UCSD-AML1 (cell line): ENCODE data around the gene LARGE1.

Source experiments
- DNase-seq: peaks from one replicate; lab custom pipeline; 2025; ENCODE audit not compliant: unreplicated experiment; lab: John Stamatoyannopoulos, UW

Gene LARGE1

GRCh38 chr22:33914131-33914530 is 6.1 kb downstream of the LARGE1 start:
- DNase-seq: no peak

GRCh38 chr22:33913188-33913587 is 7.1 kb downstream of the LARGE1 start:
- DNase-seq: no peak

GRCh38 chr22:33909911-33910310 is 10.4 kb downstream of the LARGE1 start:
- no peak for DNase-seq

- no peak for DNase-seq
Observed at GRCh38 chr22:33909075-33909458, 11.2 kb downstream of the LARGE1 start.

- no peak for DNase-seq
Observed at GRCh38 chr22:33908171-33909074, 11.9 kb downstream of the LARGE1 start.

GRCh38 chr22:33906954-33907353 is 13.3 kb downstream of the LARGE1 start:
- no peak for DNase-seq

- no peak for DNase-seq
Observed at GRCh38 chr22:33906475-33906874, 13.8 kb downstream of the LARGE1 start.

- DNase-seq: no peak
Observed at GRCh38 chr22:33903012-33903411, 17.3 kb downstream of the LARGE1 start.

GRCh38 chr22:33902073-33902472 is 18.2 kb downstream of the LARGE1 start:
- DNase-seq: no peak

GRCh38 chr22:33898121-33898520 is 22.2 kb downstream of the LARGE1 start:
- DNase-seq: no peak

- DNase-seq: no peak
Observed at GRCh38 chr22:33897448-33897835, 22.8 kb downstream of the LARGE1 start.

- no peak for DNase-seq
Observed at GRCh38 chr22:33896575-33897447, 23.5 kb downstream of the LARGE1 start.

GRCh38 chr22:33896154-33896553 is 24.1 kb downstream of the LARGE1 start:
- DNase-seq: no peak

- no peak for DNase-seq
Observed at GRCh38 chr22:33895444-33895843, 24.8 kb downstream of the LARGE1 start.

GRCh38 chr22:33894515-33894914 is 25.8 kb downstream of the LARGE1 start:
- no peak for DNase-seq

GRCh38 chr22:33894036-33894435 is 26.2 kb downstream of the LARGE1 start:
- no peak for DNase-seq

- no peak for DNase-seq
Observed at GRCh38 chr22:33893512-33893911, 26.8 kb downstream of the LARGE1 start.

GRCh38 chr22:33891992-33892391 is 28.3 kb downstream of the LARGE1 start:
- no peak for DNase-seq

GRCh38 chr22:33891455-33891854 is 28.8 kb downstream of the LARGE1 start:
- no peak for DNase-seq

- DNase-seq: no peak
Observed at GRCh38 chr22:33889748-33890147, 30.5 kb downstream of the LARGE1 start.

GRCh38 chr22:33888821-33889220 is 31.5 kb downstream of the LARGE1 start:
- no peak for DNase-seq

GRCh38 chr22:33887173-33887572 is 33.1 kb downstream of the LARGE1 start:
- DNase-seq: no peak
